Measurements from ENCODE around the gene SRL. TPM values are rescaled to one million over a fixed set of nuclear protein-coding genes. Genes with fewer than 3 reads are reported as not detected.
A peak's percentile ranks its signal among the peaks of the same experiment; 100 is the strongest.

The SRL gene
- total RNA-seq, 1 donor, result not detected

- H3K27me3 ChIP-seq (ENCODE audit: insufficient read depth, low read length), result peaks cover 7% of the 10 kb centered on the region
- H3K4me1 ChIP-seq (ENCODE audit: insufficient read depth, low read length), result no peaks in the 10 kb centered on the region
- H2AFZ ChIP-seq (ENCODE audit: low read length), result no peak overlapping the region
- TF ChIP-seq CTCF (IDR thresholded peaks at IDR 0.05; ENCODE audit: extremely low read depth, low read depth, low read length), result no peak
- no peak overlapping the region for H3K4me3 ChIP-seq (ENCODE audit: insufficient read depth, low read length)
- no peaks in the 10 kb centered on the region for H3K79me2 ChIP-seq (ENCODE audit: insufficient read depth, low read length)
- no peaks in the 10 kb centered on the region for H3K9me3 ChIP-seq (ENCODE audit: low read depth, low read length)
- no peak for DNase-seq (ENCODE audit: insufficient read length, low spot score, missing footprints)
- H3K36me3 ChIP-seq (ENCODE audit: insufficient read depth, low read length), result no peaks in the 10 kb centered on the region
- H3K4me2 ChIP-seq (ENCODE audit: insufficient read depth, low read length), result no peak overlapping the region
- no peaks in the 10 kb centered on the region for H4K20me1 ChIP-seq (ENCODE audit: insufficient read depth, low read length)
- H3K27ac ChIP-seq (ENCODE audit: low read depth, low read length), result no peak overlapping the region
These were observed 51.1 kb downstream of the SRL start for GRCh38 chr16:4190712-4191333.

- no peak overlapping the region for H2AFZ ChIP-seq (ENCODE audit: low read length)
- H4K20me1 ChIP-seq (ENCODE audit: insufficient read depth, low read length), result no peaks in the 10 kb centered on the region
- no peaks in the 10 kb centered on the region for H3K4me1 ChIP-seq (ENCODE audit: insufficient read depth, low read length)
- no peak overlapping the region for H3K4me2 ChIP-seq (ENCODE audit: insufficient read depth, low read length)
- H3K9me3 ChIP-seq (ENCODE audit: low read depth, low read length), result no peaks in the 10 kb centered on the region
- no peaks in the 10 kb centered on the region for H3K36me3 ChIP-seq (ENCODE audit: insufficient read depth, low read length)
- H3K27me3 ChIP-seq (ENCODE audit: insufficient read depth, low read length), result peaks cover 7% of the 10 kb centered on the region
- no peak overlapping the region for H3K4me3 ChIP-seq (ENCODE audit: insufficient read depth, low read length)
- no peak overlapping the region for H3K27ac ChIP-seq (ENCODE audit: low read depth, low read length)
- no peaks in the 10 kb centered on the region for H3K79me2 ChIP-seq (ENCODE audit: insufficient read depth, low read length)
- no peak for TF ChIP-seq CTCF (IDR thresholded peaks at IDR 0.05; ENCODE audit: extremely low read depth, low read depth, low read length)
- DNase-seq (ENCODE audit: insufficient read length, low spot score, missing footprints), result no peak
These were observed 51.8 kb downstream of the SRL start for GRCh38 chr16:4190086-4190485.

GRCh38 chr16:4184038-4184702 is 57.7 kb downstream of the SRL start:
- peak; percentile 22 for DNase-seq (ENCODE audit: insufficient read length, low spot score, missing footprints)
- Histone ChIP-seq H3K27me3 (ENCODE audit: insufficient read depth, low read length) (no peaks in the 10 kb centered on the region), H3K4me1 (ENCODE audit: insufficient read depth, low read length) (peaks cover 5% of the 10 kb centered on the region), H3K36me3 (ENCODE audit: insufficient read depth, low read length) (no peaks in the 10 kb centered on the region), H4K20me1 (ENCODE audit: insufficient read depth, low read length) (no peaks in the 10 kb centered on the region), H3K9me3 (ENCODE audit: low read depth, low read length) (no peaks in the 10 kb centered on the region), H3K4me2 (ENCODE audit: insufficient read depth, low read length) (peak overlapping the region; percentile 96), H3K27ac (ENCODE audit: low read depth, low read length) (peak overlapping the region; percentile 89), H3K79me2 (ENCODE audit: insufficient read depth, low read length) (no peaks in the 10 kb centered on the region), H3K4me3 (ENCODE audit: insufficient read depth, low read length) (peak overlapping the region; percentile 85), H2AFZ (ENCODE audit: low read length) (peak overlapping the region; percentile 95)
- TF ChIP-seq CTCF (IDR thresholded peaks at IDR 0.05; ENCODE audit: extremely low read depth, low read depth, low read length), result no peak

GRCh38 chr16:4183237-4184037 is 58.4 kb downstream of the SRL start:
- peaks cover 9% of the 10 kb centered on the region for H3K4me1 ChIP-seq (ENCODE audit: insufficient read depth, low read length)
- TF ChIP-seq CTCF (IDR thresholded peaks at IDR 0.05; ENCODE audit: extremely low read depth, low read depth, low read length), result no peak
- peak overlapping the region; percentile 85 for H3K4me3 ChIP-seq (ENCODE audit: insufficient read depth, low read length)

More at GRCh38 chr16:4183237-4184037, 58.4 kb downstream of the SRL start:
- Histone ChIP-seq H3K9me3 (ENCODE audit: low read depth, low read length) (no peaks in the 10 kb centered on the region), H3K27ac (ENCODE audit: low read depth, low read length) (peak overlapping the region; percentile 89), H4K20me1 (ENCODE audit: insufficient read depth, low read length) (no peaks in the 10 kb centered on the region), H3K36me3 (ENCODE audit: insufficient read depth, low read length) (no peaks in the 10 kb centered on the region), H3K4me2 (ENCODE audit: insufficient read depth, low read length) (peak overlapping the region; percentile 96), H3K79me2 (ENCODE audit: insufficient read depth, low read length) (no peaks in the 10 kb centered on the region), H2AFZ (ENCODE audit: low read length) (peak overlapping the region; percentile 97), H3K27me3 (ENCODE audit: insufficient read depth, low read length) (no peaks in the 10 kb centered on the region)
- peak; percentile 100 for DNase-seq (ENCODE audit: insufficient read length, low spot score, missing footprints)

Data from osteoblast (primary cell).